Osteoblast (primary cell): ENCODE results near the gene SEM1. TPM values are rescaled to one million over a fixed set of nuclear protein-coding genes. Genes with fewer than 3 reads are reported as not detected.

ENCODE experiments used
- DNase-seq: peaks from one replicate; pipeline ENCODE4 v3.0.0; 2011; ENCODE audit warnings: low spot score, mixed read lengths; ENCODE audit not compliant: insufficient read length; ENCODE audit errors: missing footprints
- H2AFZ ChIP-seq: 2 replicates; pipeline ENCODE4 v1.6.0; 2011; ENCODE audit warnings: mild to moderate bottlenecking, low read length
- H3K27ac ChIP-seq: 2 replicates; pipeline ENCODE4 v1.5.1; 2011; ENCODE audit warnings: mild to moderate bottlenecking, low read depth, low read length, moderate library complexity
- H3K27me3 ChIP-seq: 2 replicates; pipeline ENCODE4 v1.6.0; 2012; ENCODE audit warnings: mild to moderate bottlenecking, control low read depth, inconsistent platforms, low read length, moderate library complexity; ENCODE audit not compliant: insufficient read depth
- H3K36me3 ChIP-seq: 2 replicates; pipeline ENCODE4 v1.5.1; 2011; ENCODE audit warnings: mild to moderate bottlenecking, low read length, control low read depth, moderate library complexity; ENCODE audit not compliant: insufficient read depth
- H3K4me1 ChIP-seq: 2 replicates; pipeline ENCODE4 v1.5.1; 2011; ENCODE audit warnings: mild to moderate bottlenecking, low read length, control low read depth, moderate library complexity; ENCODE audit not compliant: insufficient read depth
- H3K4me2 ChIP-seq: 2 replicates; pipeline ENCODE4 v1.6.0; 2011; ENCODE audit warnings: mild to moderate bottlenecking, low read length; ENCODE audit not compliant: insufficient read depth
- H3K4me3 ChIP-seq: fragments of 200-600 bp; sonication (generic); 3 replicates; pipeline ENCODE4 v1.5.1; 2012; ENCODE audit warnings: mild to moderate bottlenecking, low read length, inconsistent platforms; ENCODE audit not compliant: insufficient read depth
- H3K79me2 ChIP-seq: 2 replicates; pipeline ENCODE4 v1.6.0; 2012; ENCODE audit warnings: mild to moderate bottlenecking, low read length, control low read depth, inconsistent platforms; ENCODE audit not compliant: insufficient read depth
- H3K9me3 ChIP-seq: 2 replicates; pipeline ENCODE4 v1.5.1; 2011; ENCODE audit warnings: low read depth, low read length, control low read depth
- H4K20me1 ChIP-seq: 2 replicates; pipeline ENCODE4 v1.6.0; 2012; ENCODE audit warnings: mild to moderate bottlenecking, low read length, control low read depth; ENCODE audit not compliant: insufficient read depth
- CTCF ChIP-seq: IDR thresholded peaks from 2 replicates; pipeline ENCODE4 v1.5.1; 2011; ENCODE audit warnings: mild to moderate bottlenecking, low read depth, low read length, moderate library complexity; ENCODE audit errors: extremely low read depth
- total RNA-seq: library from RNA; depleted of rRNA; stranded (reverse); fragments of >200 nt; gene quantifications from 2 replicates; pipeline ENCODE4 v1.2.3, GENCODE V29; 2012

The SEM1 gene
- total RNA-seq, 1 donor = 16.3 TPM

DNA sequence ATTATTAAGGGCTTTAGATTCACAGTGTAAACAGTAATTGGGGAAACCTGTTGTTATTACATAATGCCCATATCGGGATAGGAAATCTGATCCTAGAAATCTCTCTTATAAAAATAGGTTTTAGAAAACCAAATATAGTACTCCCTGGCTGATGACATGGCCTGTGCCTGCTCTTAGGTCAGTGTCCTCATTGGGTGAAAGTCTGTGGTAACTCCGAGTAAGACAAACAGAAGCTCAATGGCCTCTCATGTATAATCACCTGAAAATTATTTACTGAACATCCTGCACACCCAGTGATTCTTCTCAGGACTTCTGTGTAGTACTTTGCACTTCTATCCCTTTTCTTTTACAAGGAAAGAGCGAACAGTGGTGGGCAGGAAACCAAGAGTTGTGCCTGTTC lies 37.8 kb downstream of the SEM1 start:
- no peak for DNase-seq
- Histone ChIP-seq H3K4me1 (peaks cover 4% of the 10 kb centered on the region), H3K4me3 (no peak overlapping the region), H3K4me2 (no peak overlapping the region), H3K9me3 (no peaks in the 10 kb centered on the region), H2AFZ (no peak overlapping the region), H3K36me3 (no peaks in the 10 kb centered on the region), H3K79me2 (no peaks in the 10 kb centered on the region), H3K27ac (no peak overlapping the region), H3K27me3 (no peaks in the 10 kb centered on the region), H4K20me1 (peaks cover 2% of the 10 kb centered on the region)
- no peak for TF ChIP-seq CTCF

DNA sequence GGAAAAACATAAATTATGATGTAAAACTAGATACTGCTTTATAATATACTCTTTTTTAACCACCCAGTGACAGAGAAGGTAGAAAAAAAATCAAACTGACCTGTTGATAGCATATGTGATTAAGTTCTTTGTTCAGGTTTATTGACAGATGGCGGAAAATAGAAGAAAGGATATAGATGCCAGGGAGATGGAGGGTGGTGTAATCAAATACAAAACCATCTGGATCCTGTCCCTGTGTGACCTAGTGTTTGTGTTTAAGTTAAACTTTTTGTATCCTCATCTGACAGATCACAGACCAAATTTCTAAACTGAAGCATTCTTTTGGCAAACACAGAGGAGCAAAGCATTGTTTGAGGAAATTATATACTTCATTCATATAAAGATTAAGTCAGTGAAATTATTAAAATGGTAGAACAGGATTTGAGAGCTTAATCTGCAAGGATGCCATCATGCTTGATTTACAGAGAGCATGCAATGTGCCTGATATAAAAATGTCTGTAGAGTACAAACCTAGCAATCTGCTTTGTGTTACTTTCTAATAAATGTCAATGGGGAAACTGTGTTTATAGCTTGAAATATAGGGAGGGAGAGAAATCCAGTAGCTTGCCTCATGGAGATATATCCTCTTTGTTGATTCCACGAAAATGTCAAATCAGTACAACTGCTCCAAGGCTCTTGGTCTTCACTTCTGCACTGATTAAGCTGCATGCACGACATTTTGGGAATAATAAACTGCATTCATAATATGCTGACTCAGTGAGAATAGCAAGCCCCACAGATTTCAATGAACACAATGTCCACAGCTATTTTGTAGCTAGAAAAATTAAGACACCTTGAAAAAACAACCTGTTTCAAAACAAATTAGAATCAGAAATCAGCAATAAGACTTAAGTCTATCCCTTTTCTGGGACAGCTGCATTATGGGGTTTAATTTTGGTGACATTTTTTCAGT lies 39.0 kb downstream of the SEM1 start:
- H3K36me3 ChIP-seq = no peaks in the 10 kb centered on the region
- no peak overlapping the region for H3K4me2 ChIP-seq
- H3K9me3 ChIP-seq = no peaks in the 10 kb centered on the region
- TF ChIP-seq CTCF = no peak
- H3K27me3 ChIP-seq = no peaks in the 10 kb centered on the region
- no peak overlapping the region for H2AFZ ChIP-seq
- H3K27ac ChIP-seq = no peak overlapping the region
- H4K20me1 ChIP-seq = peaks cover 2% of the 10 kb centered on the region
- H3K79me2 ChIP-seq = no peaks in the 10 kb centered on the region
- no peak for DNase-seq
- peaks cover 8% of the 10 kb centered on the region for H3K4me1 ChIP-seq
- H3K4me3 ChIP-seq = no peak overlapping the region

GRCh38 chr7:96669812-96670211 lies 39.8 kb downstream of the SEM1 start:
- no peaks in the 10 kb centered on the region for H4K20me1 ChIP-seq
- no peaks in the 10 kb centered on the region for H3K9me3 ChIP-seq
- H3K4me1 ChIP-seq = peaks cover 6% of the 10 kb centered on the region
- H3K27me3 ChIP-seq = no peaks in the 10 kb centered on the region
- H2AFZ ChIP-seq = no peak overlapping the region
- no peak for DNase-seq
- no peak for TF ChIP-seq CTCF
- no peaks in the 10 kb centered on the region for H3K79me2 ChIP-seq
- H3K27ac ChIP-seq = no peak overlapping the region
- no peak overlapping the region for H3K4me2 ChIP-seq
- no peak overlapping the region for H3K4me3 ChIP-seq
- no peaks in the 10 kb centered on the region for H3K36me3 ChIP-seq

- H3K4me3 ChIP-seq = no peak overlapping the region
- peaks cover 4% of the 10 kb centered on the region for H3K4me1 ChIP-seq
- H3K27me3 ChIP-seq = no peaks in the 10 kb centered on the region
- no peak for TF ChIP-seq CTCF
- no peaks in the 10 kb centered on the region for H3K79me2 ChIP-seq
- no peak overlapping the region for H2AFZ ChIP-seq
- H3K9me3 ChIP-seq = no peaks in the 10 kb centered on the region
- H3K4me2 ChIP-seq = no peak overlapping the region
- no peaks in the 10 kb centered on the region for H3K36me3 ChIP-seq
- H4K20me1 ChIP-seq = no peaks in the 10 kb centered on the region
- no peak overlapping the region for H3K27ac ChIP-seq
- DNase-seq = peak; percentile 3
Measured at GRCh38 chr7:96667026-96667425, 42.6 kb downstream of the SEM1 start.
